ENCODE results near the gene ASPHD2.

Gene ASPHD2

GRCh38 chr22:26431261-26431995 is 2.4 kb downstream of the ASPHD2 start:
- Histone ChIP-seq H3K4me1 (peaks cover 0 to 17% (median 8%) of the 10 kb centered on the region in 4 donors), H3K36me3 (no peaks in the 10 kb centered on the region), H3K9me3 (no peaks in the 10 kb centered on the region), H3K27me3 (peaks cover 0 to 40% of the 10 kb centered on the region in 2 donors), H3K4me3 (no peak overlapping the region), H3K27ac (no peak overlapping the region)
- intact Hi-C loops (cut with DNase I; ENCODE audit: low total_unique reads), result no loop called here
- no peak for DNase-seq
- no peak for TF ChIP-seq CTCF (IDR thresholded peaks at IDR 0.05)

GRCh38 chr22:26432619-26433311 is 3.7 kb downstream of the ASPHD2 start:
- Histone ChIP-seq H3K36me3 (no peaks in the 10 kb centered on the region), H3K27me3 (peaks cover 0 to 40% of the 10 kb centered on the region in 2 donors), H3K4me3 (no peak overlapping the region), H3K4me1 (peaks cover 0 to 17% (median 8%) of the 10 kb centered on the region in 4 donors), H3K27ac (no peak overlapping the region), H3K9me3 (no peaks in the 10 kb centered on the region)
- no peak for DNase-seq
- TF ChIP-seq CTCF (IDR thresholded peaks at IDR 0.05), result no peak
- intact Hi-C loops (cut with DNase I; ENCODE audit: low total_unique reads), result no loop called here

GRCh38 chr22:26433805-26434204 is 4.7 kb downstream of the ASPHD2 start:
- Histone ChIP-seq H3K27ac (no peak overlapping the region), H3K9me3 (no peaks in the 10 kb centered on the region), H3K4me3 (no peak overlapping the region), H3K27me3 (peaks cover 0 to 40% of the 10 kb centered on the region in 2 donors), H3K4me1 (peaks cover 0 to 10% (median 6%) of the 10 kb centered on the region in 4 donors), H3K36me3 (no peaks in the 10 kb centered on the region)
- DNase-seq, result no peak
- no peak for TF ChIP-seq CTCF (IDR thresholded peaks at IDR 0.05)
- intact Hi-C loops (cut with DNase I; ENCODE audit: low total_unique reads), result no loop called here

- Histone ChIP-seq H3K27ac (no peak overlapping the region), H3K4me1 (no peaks in the 10 kb centered on the region), H3K36me3 (no peaks in the 10 kb centered on the region), H3K4me3 (no peak overlapping the region), H3K27me3 (peaks cover 0 to 37% of the 10 kb centered on the region in 2 donors), H3K9me3 (no peaks in the 10 kb centered on the region)
- no peak for DNase-seq
- no peak for TF ChIP-seq CTCF (IDR thresholded peaks at IDR 0.05)
- intact Hi-C loops (cut with DNase I; ENCODE audit: low total_unique reads), result no loop called here
Measured at GRCh38 chr22:26435327-26436093, 6.5 kb downstream of the ASPHD2 start.

- Histone ChIP-seq H3K27ac (no peak overlapping the region), H3K27me3 (peaks cover 0 to 27% of the 10 kb centered on the region in 2 donors), H3K36me3 (no peaks in the 10 kb centered on the region), H3K4me3 (no peak overlapping the region), H3K9me3 (no peaks in the 10 kb centered on the region), H3K4me1 (no peaks in the 10 kb centered on the region)
- intact Hi-C loops (cut with DNase I; ENCODE audit: low total_unique reads), result no loop called here
- DNase-seq, result no peak
- TF ChIP-seq CTCF (IDR thresholded peaks at IDR 0.05), result no peak
Measured at GRCh38 chr22:26436903-26437515, 7.9 kb downstream of the ASPHD2 start.
